Measurements from ENCODE around the gene STARD5. TPM values are rescaled to one million over a fixed set of nuclear protein-coding genes. Genes with fewer than 3 reads are reported as not detected.
A peak's percentile ranks its signal among the peaks of the same experiment; 100 is the strongest.

The STARD5 gene
- total RNA-seq, 4 donors from 2014 or later = 1.5 to 11.3 (median 8.5) TPM

DNA sequence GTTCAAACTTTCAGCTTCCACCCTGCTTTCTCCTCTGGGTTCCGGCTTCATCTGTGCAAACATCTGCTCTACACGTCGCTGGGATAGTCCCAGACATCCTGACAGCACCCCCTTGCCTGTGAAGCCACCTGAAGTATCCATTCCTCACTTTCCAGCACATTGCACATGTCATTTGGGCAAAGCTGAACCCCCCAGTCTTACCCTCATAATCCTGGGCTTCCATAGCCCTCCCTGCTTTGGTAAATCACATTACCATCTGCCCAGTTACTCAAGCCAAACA lies 42.5 kb downstream of the STARD5 start:
- no peak overlapping the region for H3K4me3 ChIP-seq (replicated peaks in 1 of 3)
- TF ChIP-seq POLR2A (IDR thresholded peaks at IDR 0.05) = no peak
- TF ChIP-seq, protein P1, sequence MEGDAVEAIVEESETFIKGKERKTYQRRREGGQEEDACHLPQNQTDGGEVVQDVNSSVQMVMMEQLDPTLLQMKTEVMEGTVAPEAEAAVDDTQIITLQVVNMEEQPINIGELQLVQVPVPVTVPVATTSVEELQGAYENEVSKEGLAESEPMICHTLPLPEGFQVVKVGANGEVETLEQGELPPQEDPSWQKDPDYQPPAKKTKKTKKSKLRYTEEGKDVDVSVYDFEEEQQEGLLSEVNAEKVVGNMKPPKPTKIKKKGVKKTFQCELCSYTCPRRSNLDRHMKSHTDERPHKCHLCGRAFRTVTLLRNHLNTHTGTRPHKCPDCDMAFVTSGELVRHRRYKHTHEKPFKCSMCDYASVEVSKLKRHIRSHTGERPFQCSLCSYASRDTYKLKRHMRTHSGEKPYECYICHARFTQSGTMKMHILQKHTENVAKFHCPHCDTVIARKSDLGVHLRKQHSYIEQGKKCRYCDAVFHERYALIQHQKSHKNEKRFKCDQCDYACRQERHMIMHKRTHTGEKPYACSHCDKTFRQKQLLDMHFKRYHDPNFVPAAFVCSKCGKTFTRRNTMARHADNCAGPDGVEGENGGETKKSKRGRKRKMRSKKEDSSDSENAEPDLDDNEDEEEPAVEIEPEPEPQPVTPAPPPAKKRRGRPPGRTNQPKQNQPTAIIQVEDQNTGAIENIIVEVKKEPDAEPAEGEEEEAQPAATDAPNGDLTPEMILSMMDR (IDR thresholded peaks at IDR 0.05) = no peak
- intact Hi-C loops (cut with DNase I) = no loop called here
- no peaks in the 10 kb centered on the region for H3K36me3 ChIP-seq
- no peak for DNase-seq
- H3K27me3 ChIP-seq = no peaks in the 10 kb centered on the region
- peaks cover 10 to 21% of the 10 kb centered on the region in 2 donors for H3K4me1 ChIP-seq
- no peaks in the 10 kb centered on the region for H3K9me3 ChIP-seq
- H3K27ac ChIP-seq = no peak overlapping the region
- WGBS, 2 donors = 98 to 100% methylated on average over 3 of the region's 3 CpGs

DNA sequence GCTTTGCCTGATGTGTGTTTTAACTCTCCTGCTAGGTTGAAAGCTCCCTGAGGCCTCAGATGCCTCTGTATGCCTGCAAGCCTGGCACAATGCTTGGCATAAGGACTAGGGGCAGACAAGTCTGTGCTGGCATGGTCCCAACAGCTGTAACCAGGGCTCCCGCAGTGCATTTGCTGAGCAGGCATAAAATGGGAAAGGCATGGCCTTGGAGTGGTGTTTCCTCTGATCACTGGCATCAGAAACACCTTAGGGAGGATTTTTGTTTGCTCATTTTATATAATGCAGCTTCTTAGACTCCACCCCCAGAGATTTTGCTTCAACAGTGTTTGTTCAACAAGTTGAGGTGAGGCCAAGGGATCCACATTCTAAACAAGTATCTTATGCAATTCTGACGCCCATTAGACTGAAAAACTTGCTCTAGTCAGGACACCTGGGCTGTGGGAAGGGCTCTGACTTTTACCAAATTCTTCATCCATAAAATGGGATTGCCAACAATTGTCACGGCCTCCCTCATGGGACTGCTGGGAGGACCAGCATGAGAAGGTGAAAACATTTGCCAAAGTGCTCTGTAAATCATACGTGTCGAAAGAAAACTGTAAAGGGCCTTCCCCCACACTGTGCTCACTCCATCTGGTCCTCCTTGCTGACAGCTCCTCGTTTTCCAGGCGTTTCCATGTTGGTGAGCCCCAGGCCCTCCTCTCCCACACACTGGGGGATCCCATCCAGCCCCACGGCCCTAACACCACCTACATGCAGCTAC lies 43.1 kb downstream of the STARD5 start:
- Histone ChIP-seq H3K27ac (peak overlapping the region in 2 of 3 donors; percentile 5 to 86), H3K27me3 (no peaks in the 10 kb centered on the region), H3K4me1 (peaks cover 10 to 21% of the 10 kb centered on the region in 2 donors), H3K36me3 (no peaks in the 10 kb centered on the region), H3K4me3 (replicated peaks in 1 of 3) (no peak overlapping the region), H3K9me3 (no peaks in the 10 kb centered on the region)
- no peak for TF ChIP-seq POLR2A (IDR thresholded peaks at IDR 0.05)
- TF ChIP-seq, protein P1 (IDR thresholded peaks at IDR 0.05) = no peak
- intact Hi-C loops (cut with DNase I) = no loop called here
- peak; percentile 61 to 70 for DNase-seq
- 75 to 86% methylated on average over 8 of the region's 8 CpGs for WGBS, 2 donors

DNA sequence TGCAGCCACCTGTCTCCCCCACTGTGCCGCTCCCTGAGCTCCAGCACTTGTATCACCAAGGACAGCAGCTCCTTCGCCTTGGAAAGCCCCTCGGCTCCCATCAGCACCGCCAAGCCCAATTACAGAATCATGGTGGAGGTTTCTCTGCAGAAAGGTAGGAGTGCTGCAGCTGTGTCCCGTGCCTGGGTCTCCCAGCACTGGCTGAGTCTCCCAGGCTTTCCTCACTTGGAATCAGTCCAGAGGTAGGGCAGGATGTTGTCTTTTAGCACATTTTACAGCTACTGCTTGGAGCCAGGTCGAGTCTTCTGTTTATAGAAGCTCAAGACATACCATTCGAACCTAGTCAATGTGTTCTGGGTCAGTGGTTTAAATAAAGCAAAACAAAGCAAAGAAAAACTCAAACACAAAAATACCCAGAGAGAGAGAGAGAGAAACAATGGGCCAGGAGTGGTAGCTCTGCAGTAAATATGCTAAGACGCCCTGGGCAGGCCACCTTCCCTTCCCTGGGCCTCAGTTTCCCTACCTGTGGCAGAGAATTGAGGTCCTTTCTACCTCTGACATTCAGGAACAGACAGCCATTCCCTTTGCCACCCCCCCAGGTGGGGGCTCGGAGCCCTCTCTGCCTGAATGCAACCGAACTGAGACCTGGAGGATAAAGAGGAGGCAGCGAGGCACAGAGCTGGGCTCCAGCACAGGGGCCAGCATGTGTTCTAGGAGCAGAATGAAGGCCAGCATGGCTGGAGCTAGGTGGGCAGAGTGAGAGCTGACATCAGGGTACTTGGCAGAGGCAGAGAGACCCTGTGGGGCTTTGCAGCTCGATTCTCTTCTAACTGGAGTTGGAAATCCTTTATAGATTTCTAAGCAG lies 44.1 kb downstream of the STARD5 start:
- TF ChIP-seq, protein P1 (IDR thresholded peaks at IDR 0.05) = no peak
- no peak for TF ChIP-seq POLR2A (IDR thresholded peaks at IDR 0.05)
- Histone ChIP-seq H3K4me1 (peaks cover 10 to 28% of the 10 kb centered on the region in 2 donors), H3K36me3 (no peaks in the 10 kb centered on the region), H3K9me3 (no peaks in the 10 kb centered on the region), H3K27ac (peak overlapping the region in 2 of 3 donors; percentile 42 to 86), H3K4me3 (replicated peaks in 1 of 3) (no peak overlapping the region), H3K27me3 (no peaks in the 10 kb centered on the region)
- WGBS, 2 donors = 52% methylated on average over 12 of the region's 12 CpGs
- intact Hi-C loops (cut with DNase I) = no loop called here
- peak; percentile 71 to 76 for DNase-seq

DNA sequence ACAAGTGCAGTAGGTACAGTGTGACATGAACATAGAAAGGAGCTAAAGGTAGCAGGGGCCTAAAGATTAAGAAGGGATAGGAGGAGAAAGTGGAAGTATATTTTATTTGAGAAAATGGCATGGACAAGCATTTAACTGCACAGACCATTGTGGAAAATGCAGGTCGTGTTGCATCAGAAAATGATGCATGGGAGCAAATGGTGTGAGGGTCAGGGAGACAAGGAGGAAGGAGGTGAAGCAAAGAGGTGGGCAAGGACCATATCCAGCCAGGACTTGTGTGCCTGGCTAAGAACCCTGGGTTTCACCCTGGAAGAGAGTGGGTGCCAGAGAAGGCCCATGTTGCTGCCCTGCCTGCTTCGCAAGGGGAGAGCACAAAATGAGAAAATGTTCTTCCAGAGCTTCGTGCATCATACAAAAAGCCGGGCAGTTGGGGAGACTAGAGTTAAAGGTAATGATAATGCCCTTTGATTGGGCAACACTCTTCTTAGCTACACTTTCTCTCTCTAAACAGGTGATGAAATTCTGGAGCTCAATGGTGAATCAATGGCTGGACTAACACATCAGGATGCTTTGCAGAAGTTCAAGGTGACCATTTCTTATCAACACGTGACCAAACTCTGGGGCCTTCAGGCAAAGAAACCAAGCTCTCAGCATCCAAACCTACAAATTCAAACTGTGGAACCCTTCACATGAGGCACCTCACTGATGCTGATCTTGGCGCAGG lies 45.5 kb downstream of the STARD5 start:
- H3K27me3 ChIP-seq = no peaks in the 10 kb centered on the region
- 96% methylated on average over 6 of the region's 6 CpGs for WGBS, 2 donors
- H3K4me3 ChIP-seq (replicated peaks in 1 of 3) = no peak overlapping the region
- no peak for DNase-seq
- peaks cover 10 to 31% of the 10 kb centered on the region in 2 donors for H3K4me1 ChIP-seq
- no peaks in the 10 kb centered on the region for H3K9me3 ChIP-seq
- no peak for TF ChIP-seq POLR2A (IDR thresholded peaks at IDR 0.05)
- TF ChIP-seq, protein P1 (IDR thresholded peaks at IDR 0.05) = no peak
- H3K36me3 ChIP-seq = no peaks in the 10 kb centered on the region
- intact Hi-C loops (cut with DNase I) = no loop called here
- no peak overlapping the region for H3K27ac ChIP-seq
